Measurements from ENCODE around the gene LRRIQ4.

Gene LRRIQ4

DNA sequence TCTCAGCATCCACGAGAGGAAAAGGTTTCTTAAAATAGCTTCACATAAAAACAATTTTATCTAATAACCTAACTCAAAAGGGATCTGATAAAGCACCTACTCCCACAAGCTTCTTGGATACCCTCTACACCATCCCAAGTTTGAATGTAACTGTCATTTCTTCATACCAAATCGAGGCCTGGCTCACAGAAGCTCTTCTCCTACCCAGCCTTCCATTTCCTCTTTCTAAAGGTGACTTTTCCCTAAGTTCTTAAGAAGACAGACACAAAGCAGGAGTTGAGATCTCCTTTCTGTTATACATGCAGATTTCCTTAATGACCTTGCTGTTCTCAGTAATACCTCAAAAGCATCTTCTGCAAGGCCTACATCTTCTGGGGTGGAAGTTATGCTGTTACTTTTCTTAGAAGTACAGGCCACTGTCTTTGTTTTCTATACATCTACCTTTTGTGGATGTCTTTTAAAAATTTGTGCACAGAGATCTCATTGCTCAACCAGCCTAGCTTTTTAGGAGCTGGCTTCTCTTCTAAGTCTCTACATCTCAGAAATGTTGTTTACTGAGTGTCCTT lies 3.4 kb upstream of the LRRIQ4 start:
- DNase-seq = no peak

DNA sequence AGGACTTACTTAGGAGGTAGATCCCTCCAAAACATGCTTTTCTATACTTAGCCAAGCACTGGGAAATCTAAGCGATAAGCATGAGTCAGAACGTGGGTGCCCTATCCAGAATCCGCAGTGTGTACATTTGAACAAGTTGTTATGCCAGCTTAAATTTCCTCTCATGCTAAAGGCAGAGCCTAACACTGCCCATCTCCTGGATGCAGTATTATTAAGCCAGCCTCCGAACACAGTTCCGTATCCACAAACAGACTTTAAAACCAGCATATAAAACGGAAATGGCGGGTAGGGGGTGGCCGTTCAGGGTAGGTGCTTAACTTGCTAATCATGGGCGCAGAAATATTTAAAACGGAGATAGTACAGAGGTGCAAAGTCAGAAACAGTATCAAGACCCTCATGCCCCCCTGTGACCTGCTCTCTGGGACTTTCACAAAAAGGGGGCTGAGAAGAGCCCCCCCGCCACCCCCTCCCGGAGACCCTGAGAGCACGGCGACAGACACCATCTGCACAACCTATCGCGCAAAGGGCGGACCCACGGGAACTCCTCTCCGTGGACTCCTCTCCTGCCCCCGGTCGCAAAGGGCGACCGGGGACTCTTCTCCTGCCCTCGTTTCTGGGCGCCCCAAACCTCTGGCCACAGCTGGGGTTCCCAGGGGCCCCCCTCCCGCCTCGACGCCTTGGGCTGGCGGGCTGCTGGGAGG lies 889 bp upstream of the LRRIQ4 start:
- DNase-seq = peak; percentile 74

DNA sequence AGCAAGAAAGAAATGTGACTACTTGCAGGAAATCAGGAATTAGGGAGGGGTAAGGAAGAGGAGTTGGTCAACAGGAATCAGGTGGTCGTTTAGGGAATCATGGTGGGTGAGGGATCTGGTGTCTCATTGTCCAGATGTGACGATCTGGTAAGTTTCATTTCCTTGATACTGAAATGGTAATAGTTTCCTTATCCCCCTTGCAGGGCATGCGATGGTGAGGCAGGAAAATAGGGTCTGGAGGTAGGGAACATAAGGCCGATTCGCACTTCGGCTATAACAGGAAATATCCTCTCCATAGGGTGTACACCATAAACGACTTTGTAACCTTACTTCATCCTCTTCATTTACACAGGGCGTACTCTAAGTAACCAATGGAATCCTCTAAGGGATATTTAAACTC lies 608 bp downstream of the LRRIQ4 start:
- DNase-seq = no peak

DNA sequence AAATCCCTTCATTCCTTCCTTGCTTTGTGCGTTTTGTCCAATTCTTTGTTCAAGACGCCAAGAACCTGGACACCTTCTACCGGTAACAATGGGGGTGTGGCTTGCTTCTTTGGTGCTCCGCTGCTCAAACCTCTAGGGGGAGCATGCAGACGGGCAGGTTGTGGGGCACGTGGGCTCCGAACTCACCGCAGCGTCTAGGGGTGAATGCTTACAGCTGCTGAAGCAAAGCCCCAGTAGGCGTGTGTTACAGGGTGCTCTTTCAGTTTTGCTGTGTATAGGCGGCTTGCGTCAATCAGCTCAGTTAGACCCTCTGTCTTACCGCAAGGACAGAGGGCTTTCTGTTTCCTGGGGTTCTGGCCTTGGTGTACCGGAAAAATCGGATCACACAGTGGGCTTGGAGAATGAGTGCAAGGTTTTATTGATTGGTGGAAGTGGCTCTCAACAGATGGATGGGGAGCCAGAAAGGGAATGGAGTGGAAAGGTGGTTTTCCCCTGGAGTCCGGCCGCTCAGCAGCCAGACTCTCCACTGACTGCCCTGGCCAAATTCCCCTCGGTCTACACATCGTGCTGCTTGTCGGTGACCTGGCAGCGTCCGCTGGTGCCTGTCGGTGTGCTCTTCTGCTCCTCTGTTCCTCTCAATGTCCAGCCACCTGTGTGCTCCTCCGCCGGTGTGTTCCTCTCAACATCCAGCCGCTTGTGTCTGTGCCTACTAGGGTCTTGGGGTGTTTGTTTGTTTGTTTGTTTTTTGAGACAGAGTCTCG lies 1.3 kb downstream of the LRRIQ4 start:
- peak; percentile 18 for DNase-seq

DNA sequence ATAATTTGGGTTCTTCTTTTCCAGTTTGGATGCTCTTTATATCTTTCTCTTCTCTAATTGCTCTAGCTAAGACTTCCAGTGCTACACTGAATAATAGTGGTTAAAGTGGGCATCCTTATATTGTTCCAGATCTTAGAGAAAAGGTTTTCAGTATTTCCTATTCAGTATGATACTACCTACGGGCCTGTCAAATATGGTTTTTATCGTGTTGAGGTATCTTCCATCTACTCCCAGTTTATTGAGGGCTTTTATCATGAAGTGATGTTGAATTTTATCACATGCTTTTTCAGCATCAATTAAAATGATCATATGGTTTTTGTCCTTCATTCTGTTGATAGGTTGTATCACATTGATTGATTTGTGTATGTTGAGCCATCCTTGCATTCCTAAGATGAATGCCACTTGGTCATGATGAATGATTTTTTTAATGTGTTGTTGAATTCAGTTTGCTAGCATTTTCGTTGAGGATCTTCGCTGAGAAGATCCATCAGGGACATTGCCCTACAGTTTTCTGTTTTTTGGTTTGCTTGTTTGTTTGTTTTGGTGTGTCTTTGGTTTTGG lies 3.0 kb downstream of the LRRIQ4 start:
- DNase-seq = no peak

DNA sequence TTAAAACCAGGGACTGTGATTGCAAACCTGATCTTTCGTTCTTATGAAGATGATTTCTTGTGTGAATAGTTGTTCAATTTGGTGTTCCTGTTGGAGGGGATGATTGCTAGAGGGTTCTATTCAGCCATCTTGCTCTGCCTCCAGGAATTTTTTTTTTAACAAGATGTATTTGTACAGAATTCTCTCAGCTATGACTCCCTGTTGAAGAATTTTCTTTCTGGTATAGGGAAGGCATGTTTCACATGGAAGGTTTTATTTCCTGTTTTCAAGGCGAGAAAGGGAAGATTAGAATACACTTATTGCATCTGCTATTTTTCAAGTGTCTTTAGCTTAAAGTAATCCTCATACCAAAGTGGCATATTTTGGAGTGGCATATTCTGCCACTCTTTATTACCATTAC lies 5.6 kb downstream of the LRRIQ4 start:
- DNase-seq = peak; percentile 72

DNA sequence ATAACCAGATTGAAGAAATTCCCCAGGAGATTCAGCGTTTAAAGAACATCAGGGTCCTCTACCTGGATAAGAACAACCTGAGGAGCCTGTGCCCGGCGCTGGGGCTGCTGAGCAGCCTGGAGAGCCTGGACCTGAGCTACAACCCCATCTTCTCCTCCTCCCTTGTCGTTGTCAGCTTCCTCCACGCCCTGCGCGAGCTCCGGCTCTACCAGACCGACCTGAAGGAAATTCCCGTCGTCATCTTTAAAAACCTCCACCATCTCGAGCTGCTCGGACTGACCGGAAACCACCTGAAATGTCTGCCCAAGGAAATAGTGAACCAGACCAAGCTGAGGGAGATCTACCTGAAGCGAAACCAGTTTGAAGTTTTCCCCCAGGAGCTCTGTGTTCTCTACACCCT lies 9.4 kb downstream of the LRRIQ4 start:
- no peak for DNase-seq

DNA sequence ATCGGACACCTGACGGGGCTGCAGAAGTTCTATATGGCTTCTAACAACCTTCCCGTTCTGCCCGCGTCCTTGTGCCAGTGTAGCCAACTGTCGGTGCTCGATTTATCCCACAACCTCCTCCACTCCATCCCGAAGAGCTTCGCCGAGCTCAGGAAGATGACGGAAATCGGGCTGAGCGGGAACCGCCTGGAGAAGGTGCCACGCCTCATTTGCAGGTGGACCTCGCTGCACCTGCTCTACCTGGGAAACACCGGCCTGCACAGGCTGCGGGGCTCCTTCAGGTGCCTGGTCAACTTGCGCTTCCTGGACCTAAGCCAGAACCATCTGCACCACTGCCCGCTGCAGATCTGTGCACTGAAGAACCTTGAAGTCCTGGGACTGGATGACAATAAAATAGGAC lies 9.9 kb downstream of the LRRIQ4 start:
- DNase-seq = no peak

DNA sequence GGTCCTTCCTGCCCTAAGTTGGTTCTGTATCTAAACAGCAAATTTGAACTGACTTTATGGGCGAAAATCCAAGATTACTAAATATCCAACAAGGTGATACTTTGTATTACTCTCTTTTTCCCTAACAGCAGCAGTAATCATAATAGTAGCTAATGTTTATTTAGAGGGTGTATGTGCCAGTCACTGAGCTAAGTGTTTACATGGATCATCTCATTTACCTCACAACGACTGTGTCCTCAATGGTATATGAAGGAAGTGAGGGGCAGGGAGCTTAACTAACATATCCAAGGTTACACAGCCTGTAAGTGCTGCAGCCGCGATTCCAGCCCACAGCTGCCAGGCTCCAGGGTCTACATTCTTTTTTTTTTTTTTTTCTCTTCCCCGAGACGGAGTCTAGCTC lies 10.3 kb downstream of the LRRIQ4 start:
- no peak for DNase-seq

DNA sequence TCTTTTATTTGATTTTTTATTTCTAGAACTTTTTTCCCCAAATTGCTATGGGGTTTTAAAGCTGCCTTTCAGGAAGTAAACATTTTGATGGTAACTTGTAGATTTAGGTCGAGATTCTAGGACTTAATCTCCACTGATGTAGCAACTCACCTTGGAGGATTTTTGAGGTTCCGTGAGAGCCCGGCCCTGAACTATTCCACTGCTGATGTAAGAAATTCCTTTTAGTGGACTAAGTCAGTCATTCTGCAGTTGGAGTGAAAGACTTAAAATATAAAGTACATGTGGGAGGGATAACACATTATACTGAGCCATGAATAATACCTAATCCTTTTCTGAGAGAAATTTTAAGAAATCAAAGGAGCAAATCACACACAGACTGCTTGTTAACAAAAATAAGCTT lies 12.6 kb downstream of the LRRIQ4 start:
- no peak for DNase-seq

DNA sequence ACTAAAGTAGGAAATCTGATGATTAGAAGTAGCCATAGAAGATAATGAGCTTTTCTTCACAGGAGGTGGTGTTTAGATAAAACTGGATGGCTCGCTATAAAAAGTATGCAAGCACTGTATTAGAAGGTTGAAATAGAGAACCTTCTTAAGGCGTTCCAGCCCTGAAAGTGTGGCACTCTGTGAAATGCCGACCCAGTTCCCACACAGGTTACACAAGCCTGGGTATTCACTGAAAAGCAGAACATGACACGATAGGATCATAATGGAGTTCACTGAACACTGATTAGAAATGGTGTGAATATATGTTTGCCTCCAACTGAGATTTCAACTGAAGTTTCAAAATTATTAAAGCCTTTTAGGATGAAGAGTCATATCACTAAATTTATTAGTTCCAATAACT lies 15.0 kb downstream of the LRRIQ4 start:
- DNase-seq = no peak

DNA sequence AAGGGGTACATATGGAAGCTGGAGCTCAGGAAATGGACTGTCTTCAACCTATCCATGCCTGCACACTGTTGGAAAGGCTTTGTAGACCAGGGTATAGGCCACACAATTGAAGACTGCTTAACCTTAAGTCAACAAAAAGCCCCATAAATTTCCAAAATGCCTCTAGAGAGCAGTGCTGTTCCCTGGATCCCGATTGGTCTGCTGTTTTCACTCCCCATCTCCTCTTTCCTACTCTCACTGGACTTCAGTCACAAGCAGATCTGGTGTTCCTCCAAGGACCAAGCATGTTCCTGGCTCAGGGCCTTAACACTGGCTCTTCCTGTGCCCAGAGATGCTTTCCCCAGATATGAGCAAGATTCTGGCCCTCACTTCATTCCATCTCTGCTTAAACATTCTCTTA lies 22.9 kb downstream of the LRRIQ4 start:
- DNase-seq = no peak

DNA sequence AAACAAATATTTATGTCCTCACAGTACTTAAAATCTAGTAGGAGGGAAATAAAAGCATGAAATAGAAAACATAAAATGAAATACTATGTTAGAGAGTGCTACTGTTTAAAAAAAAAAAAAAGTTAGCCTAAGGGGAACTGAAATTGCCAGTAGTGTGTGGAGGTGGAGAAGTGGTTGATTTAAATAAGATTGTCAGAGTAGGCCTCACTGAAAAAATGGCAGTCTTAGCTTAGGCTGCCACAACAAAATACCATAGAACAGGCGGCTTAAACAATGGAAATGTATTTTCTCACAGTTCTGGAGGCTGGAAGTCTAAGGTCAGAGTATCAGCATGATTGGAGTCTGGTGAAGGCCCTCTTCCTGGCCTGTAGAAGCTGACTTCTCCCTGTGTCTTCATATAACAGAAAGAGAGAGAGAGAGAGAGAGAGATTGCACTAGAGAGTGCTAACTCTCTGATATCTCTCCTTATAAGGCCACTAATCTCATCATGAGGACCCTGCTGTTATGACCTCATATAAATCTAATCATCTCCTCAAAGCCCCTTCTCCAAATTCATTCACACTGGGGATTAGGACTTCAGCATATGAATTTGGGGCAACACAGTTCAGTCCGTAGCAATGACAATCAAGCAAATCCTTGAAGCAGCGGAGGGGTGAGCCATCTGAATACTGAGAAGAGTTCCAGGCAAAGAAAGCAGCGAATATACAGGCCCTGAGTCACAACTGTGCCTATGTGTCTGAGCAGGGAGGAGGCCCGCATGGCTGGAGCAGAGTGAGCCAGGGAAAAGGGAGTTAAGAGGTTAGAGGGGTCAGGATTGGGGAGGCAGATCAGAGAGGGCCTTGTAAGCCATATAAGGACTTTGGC lies 23.6 kb downstream of the LRRIQ4 start:
- peak; percentile 24 for DNase-seq

DNA sequence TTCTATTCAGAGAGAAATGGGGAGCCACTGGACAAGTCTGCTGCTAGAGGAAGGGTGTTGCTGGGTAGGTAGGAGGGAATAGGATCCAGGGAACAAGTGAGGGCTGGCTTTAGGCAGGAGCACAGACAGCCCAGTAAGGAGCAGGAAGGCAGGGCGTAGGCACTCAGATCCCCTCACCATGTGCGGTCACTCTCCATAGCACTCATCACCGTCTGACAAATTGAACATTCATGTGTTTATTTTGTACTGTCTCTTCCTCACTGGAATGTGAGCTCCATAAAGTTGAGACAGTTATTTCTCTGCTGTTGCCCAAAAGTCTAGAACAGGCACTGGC lies 24.2 kb downstream of the LRRIQ4 start:
- peak; percentile 16 for DNase-seq

DNA sequence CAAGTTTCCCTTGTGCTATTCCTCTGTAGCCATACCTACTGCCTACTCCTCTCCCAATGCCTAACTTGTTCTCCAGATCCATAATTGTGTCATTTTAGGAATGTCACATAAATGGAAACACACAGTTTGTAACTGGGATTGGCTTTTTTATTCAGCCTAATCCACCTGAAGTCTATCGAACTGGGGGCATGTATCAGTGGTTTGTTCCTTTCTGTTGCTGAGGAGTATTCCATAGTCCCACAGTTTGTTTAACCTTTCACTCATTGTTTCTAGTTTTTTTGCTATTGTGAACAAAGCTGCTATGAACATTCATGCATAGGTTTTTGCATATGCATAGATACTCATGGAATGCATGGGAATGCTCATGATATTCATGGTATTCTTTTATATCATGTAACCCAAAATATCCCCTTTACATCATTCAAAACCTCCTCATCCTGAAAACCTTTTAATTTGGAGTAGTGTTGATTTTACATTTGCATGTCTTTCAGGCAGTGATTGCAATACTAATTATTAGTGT lies 25.9 kb downstream of the LRRIQ4 start:
- no peak for DNase-seq

DNA sequence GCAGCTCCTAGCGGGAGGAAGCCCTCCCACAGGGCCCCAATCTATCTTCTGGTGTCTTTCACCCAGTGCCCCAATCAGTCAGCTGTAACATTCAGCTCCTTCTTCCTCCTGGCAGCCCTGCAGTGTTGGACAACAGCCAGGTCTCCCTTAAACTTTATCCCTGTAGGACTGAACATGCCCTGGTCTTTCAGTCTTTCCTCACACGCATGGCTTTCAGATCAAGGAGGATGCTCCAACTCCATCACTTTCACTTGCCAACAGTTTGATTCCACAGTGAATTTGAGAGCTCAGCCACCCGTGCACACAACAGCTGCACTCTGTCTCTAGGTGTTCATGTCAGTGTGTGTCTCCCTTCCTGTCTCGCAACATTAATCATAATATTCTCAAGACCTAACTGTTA lies 28.5 kb downstream of the LRRIQ4 start:
- DNase-seq = no peak

DNA sequence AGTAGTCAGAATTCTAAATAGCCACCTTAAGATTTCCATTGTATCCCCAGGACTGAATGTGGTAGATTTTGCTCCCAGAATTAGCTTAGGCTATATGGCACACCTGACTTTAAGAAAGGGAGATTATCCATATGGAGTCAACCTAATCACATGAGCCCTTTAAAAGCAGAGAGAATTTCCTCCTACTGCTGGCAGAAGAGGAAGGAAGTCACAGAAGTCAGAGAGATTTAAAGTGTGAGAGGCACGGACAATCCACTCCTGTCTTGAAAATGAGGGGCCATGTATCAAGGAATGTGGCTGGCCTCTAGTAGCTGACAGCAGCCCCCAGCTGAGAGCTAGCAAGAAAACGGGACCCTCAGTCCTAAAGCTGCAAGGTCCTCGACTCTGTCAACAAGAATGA lies 30.3 kb downstream of the LRRIQ4 start:
- no peak for DNase-seq

DNA sequence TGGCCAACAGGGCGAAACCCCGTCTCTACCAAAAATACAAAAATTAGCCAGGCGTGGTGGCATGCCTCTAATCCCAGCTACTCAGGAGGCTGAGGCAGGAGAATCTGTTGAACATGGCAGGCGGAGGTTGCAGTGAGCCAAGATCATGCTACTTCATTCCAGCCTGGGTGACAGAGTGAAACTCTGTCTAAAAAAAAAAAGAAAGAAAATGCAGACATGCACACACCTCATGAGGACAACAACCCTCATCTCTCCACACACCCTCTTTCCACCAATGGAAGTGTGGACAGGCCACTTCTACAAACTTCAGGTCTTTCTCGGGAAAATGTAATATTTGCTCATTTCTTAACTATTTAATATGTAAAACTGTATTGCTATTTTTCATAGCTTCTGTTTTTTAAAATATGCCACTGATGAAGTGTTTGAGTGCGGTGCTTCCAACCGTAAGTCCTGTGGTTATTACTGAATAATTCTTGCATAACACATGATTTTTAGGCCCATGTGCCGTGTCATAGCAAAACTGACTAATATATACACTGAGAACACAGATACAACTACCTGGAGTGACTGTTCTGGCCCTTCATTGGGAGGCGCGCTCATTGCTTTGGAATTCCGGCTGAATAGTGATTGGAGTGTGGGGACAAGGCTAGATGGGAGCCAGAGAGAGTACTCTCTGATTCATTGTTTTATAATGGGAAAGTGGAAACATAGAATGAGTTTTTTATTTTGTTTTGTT lies 34.0 kb downstream of the LRRIQ4 start:
- peak; percentile 71 for DNase-seq

DNA sequence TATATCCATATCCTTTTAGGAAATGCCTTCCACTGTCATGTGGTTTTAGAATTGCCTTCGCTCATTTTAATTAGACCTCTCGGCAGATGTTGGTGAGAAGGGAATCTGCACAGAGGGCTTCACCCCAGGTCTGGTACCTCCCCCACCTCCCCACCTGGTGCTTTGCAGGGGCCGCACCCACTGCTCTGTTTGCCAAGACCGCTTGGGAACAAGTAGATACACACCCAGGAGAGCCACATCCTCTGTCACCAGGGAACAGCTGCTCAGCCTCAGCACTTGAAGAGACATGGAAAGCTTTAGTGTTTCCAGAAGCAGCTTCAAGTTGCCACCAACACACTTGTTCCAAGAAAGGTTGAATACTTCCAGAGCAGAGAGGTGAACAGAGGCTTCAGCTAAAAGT lies 35.2 kb downstream of the LRRIQ4 start:
- DNase-seq = no peak

DNA sequence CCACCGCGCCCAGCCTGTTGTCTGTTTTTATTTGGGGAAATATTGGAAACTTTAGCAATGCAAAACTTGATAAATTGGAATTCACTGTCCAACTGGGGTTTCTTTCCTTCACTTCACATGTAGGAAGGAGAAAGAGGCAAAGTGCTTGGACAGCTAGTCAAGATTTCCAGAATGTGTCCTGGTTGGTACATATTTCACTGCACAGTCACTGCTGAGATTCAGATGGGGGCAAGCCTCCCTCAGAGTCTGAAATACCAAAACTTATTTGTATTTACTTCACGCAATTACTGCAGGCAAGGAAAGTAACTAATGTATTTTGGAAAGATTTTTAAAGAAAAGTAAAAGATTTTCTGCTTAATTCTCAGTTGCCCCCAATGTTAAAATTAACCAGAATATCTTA lies 36.1 kb downstream of the LRRIQ4 start:
- no peak for DNase-seq

DNA sequence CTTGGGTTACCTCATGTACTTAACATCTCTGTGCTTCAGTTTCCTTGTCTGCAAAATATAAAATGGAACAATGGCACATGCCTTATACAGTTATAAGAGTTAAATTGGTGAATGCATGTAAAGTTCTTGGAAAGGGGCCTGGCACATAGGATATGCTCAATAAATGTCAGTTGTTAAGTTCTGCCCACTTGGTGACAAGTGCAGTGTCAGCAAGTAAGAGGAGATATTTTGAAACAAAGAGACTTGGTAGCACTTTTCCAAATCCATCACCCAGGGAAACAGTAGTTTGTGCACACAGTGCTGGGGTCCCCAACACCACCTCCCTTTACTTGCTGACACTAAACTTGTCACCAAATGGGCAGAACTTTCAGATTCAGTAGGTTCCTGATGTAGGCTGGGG lies 37.9 kb downstream of the LRRIQ4 start:
- no peak for DNase-seq

DNA sequence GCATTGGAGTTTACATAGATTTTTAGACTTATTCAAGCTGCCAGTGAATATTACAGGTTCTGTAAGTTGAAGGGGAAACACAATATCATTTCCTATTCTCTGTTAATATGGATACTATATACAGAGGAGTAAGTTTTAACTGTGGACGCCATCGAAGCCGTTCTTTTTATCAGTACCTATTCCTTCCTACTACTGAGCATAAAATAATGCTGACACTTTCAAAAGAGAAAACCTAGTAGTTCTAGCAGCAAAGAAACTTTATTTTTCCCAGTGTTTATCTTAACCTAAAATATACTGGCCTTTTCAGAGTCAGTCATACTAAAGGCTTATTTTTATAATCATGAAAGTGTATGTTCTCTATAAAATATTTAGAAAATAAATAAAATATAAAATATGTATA lies 42.8 kb downstream of the LRRIQ4 start:
- no peak for DNase-seq
